ENCODE measurements around the gene ADD3. TPM values are rescaled to one million over a fixed set of nuclear protein-coding genes. Genes with fewer than 3 reads are reported as not detected.

ADD3 gene
- total and polyA plus RNA-seq, 2 of the 13 experiments (the other 11 are each of a cell fraction or from before 2014, with no cell fraction given) = 44.7 to 57.5 TPM

DNA sequence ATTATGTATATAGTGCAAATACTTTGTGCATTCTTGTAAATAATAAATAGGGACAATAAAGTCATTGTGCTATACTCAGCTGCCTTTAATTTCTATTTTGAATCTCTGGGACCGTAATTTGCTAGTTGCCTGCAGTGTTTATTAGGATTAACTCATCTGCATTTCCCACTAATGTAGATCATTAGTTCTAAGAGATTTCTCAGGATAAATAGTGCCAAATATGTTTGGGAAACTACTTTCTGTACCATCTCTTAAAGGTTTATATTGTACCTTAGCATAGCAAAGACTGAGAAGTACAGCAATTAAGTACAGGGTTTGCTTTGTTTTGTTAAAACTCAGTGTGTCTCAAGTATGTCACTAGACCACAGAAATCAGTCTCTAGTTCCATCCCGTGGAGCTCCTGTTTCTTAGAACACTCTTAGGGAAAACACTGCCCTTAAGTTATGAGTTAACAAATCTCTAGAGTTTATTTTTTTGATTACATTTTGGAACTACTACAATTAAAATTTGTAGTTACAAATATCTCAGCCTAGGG is 26.0 kb downstream of the ADD3 start:
- Histone ChIP-seq H3K27me3 (ENCODE audit: control insufficient read depth in 1 of 2, insufficient read depth in 2 of 2, low read length in 2 of 2) (no peaks in the 10 kb centered on the region), H2AFZ (ENCODE audit: low read length) (no peak overlapping the region), H3K9ac (ENCODE audit: insufficient read depth, low read depth, low read length) (no peak overlapping the region), H4K20me1 (ENCODE audit: insufficient read depth, low read length) (no peaks in the 10 kb centered on the region), H3K36me3 (replicated peaks in 1 of 2; ENCODE audit: control insufficient read depth in 1 of 2, insufficient read depth in 2 of 2, low read length in 2 of 2) (no peaks in the 10 kb centered on the region), H3K9me3 (ENCODE audit: low read length) (no peaks in the 10 kb centered on the region), H3K4me1 (ENCODE audit: insufficient read depth, low read length) (no peaks in the 10 kb centered on the region), H3K4me3 (replicated peaks in 1 of 3; ENCODE audit: insufficient read depth in 1 of 3, low read depth in 2 of 3, low read length in 3 of 3) (no peak overlapping the region), H3K79me2 (ENCODE audit: insufficient read depth, low read length) (peaks cover 37% of the 10 kb centered on the region), H3K4me2 (ENCODE audit: low read depth, low read length) (no peak overlapping the region), H3K27ac (ENCODE audit: extremely low read length, insufficient read depth, low read length) (no peak overlapping the region)
- in situ Hi-C loops (cut with HindIII; ENCODE audit: extremely low pct_ligation_motif_present, low pct_unique_long_range_greater_than_20kb) = no loop called here
- 48% methylated on average over 2 of the region's 2 CpGs for WGBS (ENCODE audit: low lambda C conversion rate)
- no TSS peak for BruUV-seq (replicated peaks)
- no peak for FAIRE-seq
- no peak for ATAC-seq
- intact Hi-C loops (cut with micrococcal nuclease; ENCODE audit: unreplicated experiment) = no loop called here
- POLR2A ChIA-PET = interaction anchor here (1.8 kb wide), 1 partner anchor 26 kb away, joined by 4 read pairs; the partner anchor contains the start of gene ADD3
- TF ChIP-seq ZIK1 (CRISPR knock-in tag; IDR thresholded peaks at IDR 0.05; ENCODE audit: borderline replicate concordance, low read depth) (no peak), ZNF44 (CRISPR knock-in tag; IDR thresholded peaks at IDR 0.05) (no peak), KAT8 (CRISPR knock-in tag; IDR thresholded peaks at IDR 0.05) (no peak), ZNF460 (CRISPR knock-in tag; IDR thresholded peaks at IDR 0.05; ENCODE audit: borderline replicate concordance) (no peak), ZSCAN20 (CRISPR knock-in tag; IDR thresholded peaks at IDR 0.05; ENCODE audit: borderline replicate concordance) (no peak), ZBTB21 (CRISPR knock-in tag; IDR thresholded peaks at IDR 0.05) (no peak), MTA3 (CRISPR knock-in tag; IDR thresholded peaks at IDR 0.05) (no peak), CBX5 (CRISPR knock-in tag; IDR thresholded peaks at IDR 0.05; ENCODE audit: borderline replicate concordance) (no peak), ZFP90 (CRISPR knock-in tag; IDR thresholded peaks at IDR 0.05; ENCODE audit: borderline replicate concordance) (no peak), ZNF788 (CRISPR knock-in tag; IDR thresholded peaks at IDR 0.05; ENCODE audit: borderline replicate concordance) (no peak)
- TF ChIP-seq, protein P1, sequence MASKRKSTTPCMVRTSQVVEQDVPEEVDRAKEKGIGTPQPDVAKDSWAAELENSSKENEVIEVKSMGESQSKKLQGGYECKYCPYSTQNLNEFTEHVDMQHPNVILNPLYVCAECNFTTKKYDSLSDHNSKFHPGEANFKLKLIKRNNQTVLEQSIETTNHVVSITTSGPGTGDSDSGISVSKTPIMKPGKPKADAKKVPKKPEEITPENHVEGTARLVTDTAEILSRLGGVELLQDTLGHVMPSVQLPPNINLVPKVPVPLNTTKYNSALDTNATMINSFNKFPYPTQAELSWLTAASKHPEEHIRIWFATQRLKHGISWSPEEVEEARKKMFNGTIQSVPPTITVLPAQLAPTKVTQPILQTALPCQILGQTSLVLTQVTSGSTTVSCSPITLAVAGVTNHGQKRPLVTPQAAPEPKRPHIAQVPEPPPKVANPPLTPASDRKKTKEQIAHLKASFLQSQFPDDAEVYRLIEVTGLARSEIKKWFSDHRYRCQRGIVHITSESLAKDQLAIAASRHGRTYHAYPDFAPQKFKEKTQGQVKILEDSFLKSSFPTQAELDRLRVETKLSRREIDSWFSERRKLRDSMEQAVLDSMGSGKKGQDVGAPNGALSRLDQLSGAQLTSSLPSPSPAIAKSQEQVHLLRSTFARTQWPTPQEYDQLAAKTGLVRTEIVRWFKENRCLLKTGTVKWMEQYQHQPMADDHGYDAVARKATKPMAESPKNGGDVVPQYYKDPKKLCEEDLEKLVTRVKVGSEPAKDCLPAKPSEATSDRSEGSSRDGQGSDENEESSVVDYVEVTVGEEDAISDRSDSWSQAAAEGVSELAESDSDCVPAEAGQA (IDR thresholded peaks at IDR 0.05; ENCODE audit: low read depth) = no peak
- TF ChIP-seq, protein P1 (CRISPR knock-in tag; IDR thresholded peaks at IDR 0.05; ENCODE audit: borderline replicate concordance) = no peak
- TF ChIP-seq, protein P2, sequence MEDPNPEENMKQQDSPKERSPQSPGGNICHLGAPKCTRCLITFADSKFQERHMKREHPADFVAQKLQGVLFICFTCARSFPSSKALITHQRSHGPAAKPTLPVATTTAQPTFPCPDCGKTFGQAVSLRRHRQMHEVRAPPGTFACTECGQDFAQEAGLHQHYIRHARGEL (CRISPR knock-in tag; IDR thresholded peaks at IDR 0.05) = no peak
- TF ChIP-seq, protein P3, sequence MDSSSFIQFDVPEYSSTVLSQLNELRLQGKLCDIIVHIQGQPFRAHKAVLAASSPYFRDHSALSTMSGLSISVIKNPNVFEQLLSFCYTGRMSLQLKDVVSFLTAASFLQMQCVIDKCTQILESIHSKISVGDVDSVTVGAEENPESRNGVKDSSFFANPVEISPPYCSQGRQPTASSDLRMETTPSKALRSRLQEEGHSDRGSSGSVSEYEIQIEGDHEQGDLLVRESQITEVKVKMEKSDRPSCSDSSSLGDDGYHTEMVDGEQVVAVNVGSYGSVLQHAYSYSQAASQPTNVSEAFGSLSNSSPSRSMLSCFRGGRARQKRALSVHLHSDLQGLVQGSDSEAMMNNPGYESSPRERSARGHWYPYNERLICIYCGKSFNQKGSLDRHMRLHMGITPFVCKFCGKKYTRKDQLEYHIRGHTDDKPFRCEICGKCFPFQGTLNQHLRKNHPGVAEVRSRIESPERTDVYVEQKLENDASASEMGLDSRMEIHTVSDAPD (CRISPR knock-in tag; IDR thresholded peaks at IDR 0.05) = no peak
- CTCF ChIA-PET (ENCODE audit: low intra/inter-chr PET ratio, low total read pairs) = no interaction called here
- DNase-seq (ENCODE audit: low spot score) = no peak

Measured in HepG2 (cell line).